ENCODE data around the gene ZBTB5. TPM values are rescaled to one million over a fixed set of nuclear protein-coding genes. Genes with fewer than 3 reads are reported as not detected.

Gene ZBTB5
- total and polyA plus RNA-seq, 2 donors (not counting 1 experiment from before 2014, with no cell fraction given), result 5.1 to 7.3 TPM

- no peak overlapping the region for H3K4me3 ChIP-seq (replicated peaks in 1 of 4; ENCODE audit: control extremely low read depth in 1 of 4, insufficient read depth in 1 of 4, low read depth in 3 of 4, low read length in 4 of 4)
- no peak overlapping the region for H3K4me2 ChIP-seq (ENCODE audit: extremely low read depth, insufficient read depth, low read length)
- H3K36me3 ChIP-seq (ENCODE audit: control insufficient read depth, insufficient read depth, low read length), result no peaks in the 10 kb centered on the region
- no peaks in the 10 kb centered on the region for H3K9me3 ChIP-seq (ENCODE audit: control insufficient read depth, insufficient read depth, low read depth, low read length)
- no peaks in the 10 kb centered on the region for H4K20me1 ChIP-seq (ENCODE audit: control insufficient read depth, extremely low read depth, insufficient read depth, low read length)
- no peaks in the 10 kb centered on the region for H3K27me3 ChIP-seq (ENCODE audit: control insufficient read depth, insufficient read depth, low read length)
- H3K27ac ChIP-seq (ENCODE audit: insufficient read depth, low read length), result no peak overlapping the region
- H3K9ac ChIP-seq (ENCODE audit: insufficient read depth, low read length), result no peak overlapping the region
- TF ChIP-seq EZH2 (IDR thresholded peaks at IDR 0.05; ENCODE audit: low read length, missing control alignments), result no peak
- TF ChIP-seq, protein P1, sequence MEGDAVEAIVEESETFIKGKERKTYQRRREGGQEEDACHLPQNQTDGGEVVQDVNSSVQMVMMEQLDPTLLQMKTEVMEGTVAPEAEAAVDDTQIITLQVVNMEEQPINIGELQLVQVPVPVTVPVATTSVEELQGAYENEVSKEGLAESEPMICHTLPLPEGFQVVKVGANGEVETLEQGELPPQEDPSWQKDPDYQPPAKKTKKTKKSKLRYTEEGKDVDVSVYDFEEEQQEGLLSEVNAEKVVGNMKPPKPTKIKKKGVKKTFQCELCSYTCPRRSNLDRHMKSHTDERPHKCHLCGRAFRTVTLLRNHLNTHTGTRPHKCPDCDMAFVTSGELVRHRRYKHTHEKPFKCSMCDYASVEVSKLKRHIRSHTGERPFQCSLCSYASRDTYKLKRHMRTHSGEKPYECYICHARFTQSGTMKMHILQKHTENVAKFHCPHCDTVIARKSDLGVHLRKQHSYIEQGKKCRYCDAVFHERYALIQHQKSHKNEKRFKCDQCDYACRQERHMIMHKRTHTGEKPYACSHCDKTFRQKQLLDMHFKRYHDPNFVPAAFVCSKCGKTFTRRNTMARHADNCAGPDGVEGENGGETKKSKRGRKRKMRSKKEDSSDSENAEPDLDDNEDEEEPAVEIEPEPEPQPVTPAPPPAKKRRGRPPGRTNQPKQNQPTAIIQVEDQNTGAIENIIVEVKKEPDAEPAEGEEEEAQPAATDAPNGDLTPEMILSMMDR (conservative IDR thresholded peaks at IDR 0.05 in 1 of 2, IDR thresholded peaks at IDR 0.05 in 1 of 2; ENCODE audit: low read depth in 1 of 2, low read length in 2 of 2), result no peak
- peaks cover 5% of the 10 kb centered on the region for H3K4me1 ChIP-seq (ENCODE audit: control insufficient read depth, extremely low read depth, insufficient read depth, low read length)
- no peak for DNase-seq (ENCODE audit: low read depth in 2 of 2)
- no peak overlapping the region for H2AFZ ChIP-seq (ENCODE audit: low read length)
- H3K79me2 ChIP-seq (ENCODE audit: control insufficient read depth, insufficient read depth, low read length), result peaks cover 44% of the 10 kb centered on the region
Measured at GRCh38 chr9:37456817-37457216, 8.4 kb downstream of the ZBTB5 start.

DNA sequence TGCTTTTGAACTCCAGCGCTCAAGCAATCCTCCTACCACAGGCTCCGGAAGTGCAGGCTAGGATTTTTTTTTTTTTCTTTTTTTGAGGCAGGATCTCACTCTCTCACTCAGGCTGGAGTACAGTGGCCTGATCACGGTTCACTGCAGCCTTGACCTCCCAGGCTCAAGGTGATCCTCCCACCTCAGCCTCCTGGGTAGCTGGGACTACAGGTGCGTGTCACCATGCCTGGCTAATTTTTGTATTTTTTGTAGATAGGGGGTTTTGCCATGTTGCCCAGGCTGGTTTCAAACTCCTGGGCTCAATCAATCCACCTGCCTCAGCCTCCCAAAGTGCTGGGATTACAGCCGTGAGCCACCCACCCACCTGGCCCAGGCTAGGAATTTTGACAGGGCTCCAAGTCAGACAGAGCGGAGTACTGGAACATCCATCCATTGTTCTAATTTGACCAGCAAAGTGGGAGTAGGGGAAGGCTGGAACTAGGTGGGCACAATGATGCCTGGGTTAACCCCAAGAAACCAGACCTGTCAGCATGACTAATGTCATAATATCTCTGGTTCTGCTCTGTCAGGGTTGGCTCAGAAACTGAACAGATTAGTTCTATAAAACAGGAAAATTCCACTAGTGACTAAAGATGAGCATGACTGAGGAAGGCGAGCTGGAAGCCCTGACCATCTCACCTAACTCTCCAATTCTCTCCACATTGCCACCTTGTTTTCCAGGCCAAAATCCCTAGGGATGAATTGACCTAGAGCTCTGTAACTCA is 9.2 kb downstream of the ZBTB5 start:
- H3K27me3 ChIP-seq (ENCODE audit: control insufficient read depth, insufficient read depth, low read length), result no peaks in the 10 kb centered on the region
- peaks cover 5% of the 10 kb centered on the region for H3K4me1 ChIP-seq (ENCODE audit: control insufficient read depth, extremely low read depth, insufficient read depth, low read length)
- H3K4me2 ChIP-seq (ENCODE audit: extremely low read depth, insufficient read depth, low read length), result no peak overlapping the region
- DNase-seq (ENCODE audit: low read depth in 2 of 2), result no peak
- peaks cover 42% of the 10 kb centered on the region for H3K79me2 ChIP-seq (ENCODE audit: control insufficient read depth, insufficient read depth, low read length)
- no peaks in the 10 kb centered on the region for H3K36me3 ChIP-seq (ENCODE audit: control insufficient read depth, insufficient read depth, low read length)
- TF ChIP-seq, protein P1 (conservative IDR thresholded peaks at IDR 0.05 in 1 of 2, IDR thresholded peaks at IDR 0.05 in 1 of 2; ENCODE audit: low read depth in 1 of 2, low read length in 2 of 2), result no peak
- no peak for TF ChIP-seq EZH2 (IDR thresholded peaks at IDR 0.05; ENCODE audit: low read length, missing control alignments)
- H3K9me3 ChIP-seq (ENCODE audit: control insufficient read depth, insufficient read depth, low read depth, low read length), result no peaks in the 10 kb centered on the region
- no peaks in the 10 kb centered on the region for H4K20me1 ChIP-seq (ENCODE audit: control insufficient read depth, extremely low read depth, insufficient read depth, low read length)
- no peak overlapping the region for H3K27ac ChIP-seq (ENCODE audit: insufficient read depth, low read length)
- no peak overlapping the region for H2AFZ ChIP-seq (ENCODE audit: low read length)
- no peak overlapping the region for H3K4me3 ChIP-seq (replicated peaks in 1 of 4; ENCODE audit: control extremely low read depth in 1 of 4, insufficient read depth in 1 of 4, low read depth in 3 of 4, low read length in 4 of 4)
- no peak overlapping the region for H3K9ac ChIP-seq (ENCODE audit: insufficient read depth, low read length)

DNA sequence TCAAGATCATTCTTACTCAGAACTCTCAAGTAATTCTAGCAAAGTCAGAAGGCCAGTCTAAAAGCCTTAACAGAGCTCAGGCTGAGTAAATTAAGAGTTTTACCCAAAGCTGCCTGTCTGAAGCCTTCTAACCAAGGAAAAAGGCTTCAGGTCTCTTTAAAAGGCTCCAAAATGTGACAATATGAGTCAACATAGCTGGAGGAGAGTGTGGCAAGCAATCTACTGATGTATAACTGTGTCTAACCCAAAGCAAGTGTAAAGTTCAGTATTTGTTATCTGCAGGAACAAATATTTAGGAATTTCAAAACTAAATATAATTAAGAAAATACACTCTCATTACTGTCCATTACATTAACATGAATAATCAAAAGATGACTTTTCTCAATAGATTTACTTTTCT is 11.0 kb downstream of the ZBTB5 start:
- Histone ChIP-seq H3K9ac (ENCODE audit: insufficient read depth, low read length) (no peak overlapping the region), H3K27ac (ENCODE audit: insufficient read depth, low read length) (no peak overlapping the region), H3K36me3 (ENCODE audit: control insufficient read depth, insufficient read depth, low read length) (peaks cover 1% of the 10 kb centered on the region), H3K4me2 (ENCODE audit: extremely low read depth, insufficient read depth, low read length) (no peak overlapping the region), H2AFZ (ENCODE audit: low read length) (no peak overlapping the region), H3K9me3 (ENCODE audit: control insufficient read depth, insufficient read depth, low read depth, low read length) (no peaks in the 10 kb centered on the region), H3K4me3 (replicated peaks in 1 of 4; ENCODE audit: control extremely low read depth in 1 of 4, insufficient read depth in 1 of 4, low read depth in 3 of 4, low read length in 4 of 4) (no peak overlapping the region), H3K27me3 (ENCODE audit: control insufficient read depth, insufficient read depth, low read length) (no peaks in the 10 kb centered on the region), H3K4me1 (ENCODE audit: control insufficient read depth, extremely low read depth, insufficient read depth, low read length) (peaks cover 5% of the 10 kb centered on the region), H4K20me1 (ENCODE audit: control insufficient read depth, extremely low read depth, insufficient read depth, low read length) (no peaks in the 10 kb centered on the region), H3K79me2 (ENCODE audit: control insufficient read depth, insufficient read depth, low read length) (peaks cover 39% of the 10 kb centered on the region)
- no peak for DNase-seq (ENCODE audit: low read depth in 2 of 2)
- TF ChIP-seq, protein P1 (conservative IDR thresholded peaks at IDR 0.05 in 1 of 2, IDR thresholded peaks at IDR 0.05 in 1 of 2; ENCODE audit: low read depth in 1 of 2, low read length in 2 of 2), result no peak
- TF ChIP-seq EZH2 (IDR thresholded peaks at IDR 0.05; ENCODE audit: low read length, missing control alignments), result no peak

Measured in fibroblast of lung (primary cell).